H9 (cell line): Measurements from ENCODE around the gene POU2AF3. TPM values are rescaled to one million over a fixed set of nuclear protein-coding genes. Genes with fewer than 3 reads are reported as not detected.

ENCODE experiments used
- DNase-seq: peaks from one replicate; pipeline ENCODE4 v3.0.0-alpha.2; 2017
- H2AFZ ChIP-seq: one replicate; pipeline ENCODE4 v1.6.1; 2013; ENCODE audit warnings: mild to moderate bottlenecking, low read length, control low read depth, moderate library complexity
- H2AK5ac ChIP-seq: 2 replicates; pipeline ENCODE4 v1.6.1; 2013; ENCODE audit warnings: low read length, control low read depth, mixed read lengths; ENCODE audit not compliant: insufficient read length
- H2BK120ac ChIP-seq: one replicate; pipeline ENCODE4 v1.6.1; 2013; ENCODE audit warnings: low read depth, mild to moderate bottlenecking, low read length, control low read depth, inconsistent platforms; ENCODE audit not compliant: poor library complexity, severe bottlenecking
- H2BK12ac ChIP-seq: 2 replicates; pipeline ENCODE4 v1.6.1; 2013; ENCODE audit warnings: low read length, control low read depth, mixed read lengths, low read depth; ENCODE audit not compliant: insufficient read length
- H2BK15ac ChIP-seq: 2 replicates; pipeline ENCODE4 v1.6.1; 2013; ENCODE audit warnings: low read depth, low read length, control low read depth
- H2BK20ac ChIP-seq: one replicate; pipeline ENCODE4 v1.6.1; 2013; ENCODE audit warnings: low read depth, mild to moderate bottlenecking, low read length, control low read depth, inconsistent platforms; ENCODE audit not compliant: poor library complexity, severe bottlenecking
- H2BK5ac ChIP-seq: 2 replicates; pipeline ENCODE4 v1.6.1; 2013; ENCODE audit warnings: low read length, control low read depth, mixed read lengths; ENCODE audit not compliant: insufficient read length
- H3K14ac ChIP-seq: 2 replicates; pipeline ENCODE4 v1.6.1; 2013; ENCODE audit warnings: low read length, control low read depth; ENCODE audit not compliant: insufficient read depth
- H3K18ac ChIP-seq: 2 replicates; pipeline ENCODE4 v1.6.1; 2013; ENCODE audit warnings: low read depth, mild to moderate bottlenecking, mixed read lengths, low read length, control low read depth; ENCODE audit not compliant: insufficient read length
- H3K23ac ChIP-seq: 2 replicates; pipeline ENCODE4 v1.6.1; 2013; ENCODE audit warnings: low read length, control low read depth, mixed read lengths, low read depth; ENCODE audit not compliant: insufficient read length
- H3K23me2 ChIP-seq: 2 replicates; pipeline ENCODE4 v1.6.1; 2013; ENCODE audit warnings: low read depth, mild to moderate bottlenecking, mixed read lengths, low read length, control low read depth; ENCODE audit not compliant: insufficient read length, poor library complexity, severe bottlenecking
- H3K27ac ChIP-seq: 2 replicates; pipeline ENCODE4 v1.5.1; 2013; ENCODE audit warnings: low read length, control low read depth, mixed read lengths, low read depth; ENCODE audit not compliant: insufficient read length
- H3K27me3 ChIP-seq: 2 replicates; pipeline ENCODE4 v1.6.1; 2013; ENCODE audit warnings: low read length, control low read depth, inconsistent platforms; ENCODE audit not compliant: insufficient read depth
- H3K4ac ChIP-seq: 2 replicates; pipeline ENCODE4 v1.6.1; 2013; ENCODE audit warnings: low read depth, mild to moderate bottlenecking, control low read depth, inconsistent platforms, low read length, moderate library complexity
- H3K4me1 ChIP-seq: 2 replicates; pipeline ENCODE4 v1.6.1; 2013; ENCODE audit warnings: low read length, control low read depth, inconsistent platforms; ENCODE audit not compliant: insufficient read depth
- H3K4me2 ChIP-seq: 2 replicates; pipeline ENCODE4 v1.6.1; 2013; ENCODE audit warnings: low read length, control low read depth, mixed read lengths; ENCODE audit not compliant: insufficient read length, insufficient read depth
- H3K56ac ChIP-seq: 2 replicates; pipeline ENCODE4 v1.6.1; 2013; ENCODE audit warnings: low read depth, mild to moderate bottlenecking, mixed read lengths, low read length, control low read depth; ENCODE audit not compliant: insufficient read length
- H3K79me1 ChIP-seq: 2 replicates; pipeline ENCODE4 v1.6.1; 2013; ENCODE audit warnings: low read depth, mild to moderate bottlenecking, moderate library complexity, low read length, control low read depth, inconsistent platforms; ENCODE audit not compliant: insufficient read depth, poor library complexity, severe bottlenecking
- H3K79me2 ChIP-seq: 2 replicates; pipeline ENCODE4 v1.6.1; 2013; ENCODE audit warnings: low read length, control low read depth, inconsistent platforms; ENCODE audit not compliant: insufficient read depth
- H3K9ac ChIP-seq: 2 replicates; pipeline ENCODE4 v1.6.1; 2013; ENCODE audit warnings: low read length, control low read depth, mixed read lengths; ENCODE audit not compliant: insufficient read length; ENCODE audit errors: extremely low read depth
- H3K9me3 ChIP-seq: one replicate; pipeline ENCODE4 v1.6.1; 2013; ENCODE audit warnings: low read depth, low read length, inconsistent platforms; ENCODE audit not compliant: control insufficient read depth
- H3T11ph ChIP-seq: one replicate; pipeline ENCODE4 v1.6.1; 2013; ENCODE audit warnings: mild to moderate bottlenecking, low read length, control low read depth, inconsistent platforms
- H4K20me1 ChIP-seq: one replicate; pipeline ENCODE4 v1.6.1; 2013; ENCODE audit not compliant: control insufficient read depth, insufficient read length, insufficient read depth
- H4K5ac ChIP-seq: 2 replicates; pipeline ENCODE4 v1.6.1; 2013; ENCODE audit warnings: low read depth, mild to moderate bottlenecking, mixed read lengths, low read length, control low read depth; ENCODE audit not compliant: insufficient read length
- H4K8ac ChIP-seq: replicated peaks from 2 replicates; pipeline ENCODE4 v1.6.1; 2013; ENCODE audit warnings: low read length, control low read depth, mixed read lengths, low read depth; ENCODE audit not compliant: insufficient read length
- H4K91ac ChIP-seq: 2 replicates; pipeline ENCODE4 v1.6.1; 2013; ENCODE audit warnings: low read depth, mild to moderate bottlenecking, moderate library complexity, mixed read lengths, low read length, control low read depth; ENCODE audit not compliant: insufficient read length
- H3K27ac Mint-ChIP-seq, 3 experiments: 2 replicates in 2 of 3; 3 replicates in 1 of 3; pipeline ENCODE4 v1.8.0; 2020 to 2021; ENCODE audit warnings: mixed read lengths in 3 of 3, mild to moderate bottlenecking in 1 of 3, moderate library complexity in 1 of 3
- H3K27me3 Mint-ChIP-seq: 2 replicates; pipeline ENCODE4 v1.8.0; 2021; ENCODE audit warnings: low read depth, mild to moderate bottlenecking, moderate library complexity, mixed read lengths
- H3K36me3 Mint-ChIP-seq, 3 experiments: 2 replicates in 2 of 3; 3 replicates in 1 of 3; pipeline ENCODE4 v1.8.0; 2020 to 2021; ENCODE audit warnings: low read depth in 3 of 3, mixed read lengths in 3 of 3; ENCODE audit not compliant: insufficient read depth in 1 of 3
- H3K4me1 Mint-ChIP-seq, 2 experiments: 2 replicates each; pipeline ENCODE4 v1.8.0; 2020; ENCODE audit warnings: mixed read lengths in 2 of 2
- H3K4me3 Mint-ChIP-seq, 2 experiments: 2 replicates in 1 of 2; 3 replicates in 1 of 2; pipeline ENCODE4 v1.8.0; 2020 to 2021; ENCODE audit warnings: mild to moderate bottlenecking in 2 of 2, mixed read lengths in 2 of 2, moderate library complexity in 1 of 2
- H3K9me3 Mint-ChIP-seq, 2 experiments: 2 replicates in 1 of 2; 3 replicates in 1 of 2; pipeline ENCODE4 v1.8.0; 2020; ENCODE audit warnings: mild to moderate bottlenecking in 2 of 2, mixed read lengths in 2 of 2, moderate library complexity in 1 of 2
- WGBS: extraction: QIAGEN DNeasy Blood & Tissue Kit; methylation state at CpG from one replicate; pipeline ENCODE4 v1.1.7; 2013; ENCODE audit warnings: missing lambda C conversion rate, low lambda C conversion rate, mixed read lengths; ENCODE audit not compliant: insufficient read length; ENCODE audit errors: extremely low coverage; 5-methylcytosine and 5-hydroxymethylcytosine counted together
- total RNA-seq: library from RNA; stranded (reverse); gene quantifications from 2 replicates; pipeline ENCODE4 v1.2.1, GENCODE V29; 2021
- TF ChIP-seq, protein P1 (sequence below): fragments of 200-600 bp; sonication (generic); conservative IDR thresholded peaks from 3 replicates; pipeline ENCODE4 v1.8.0; 2021; ENCODE audit warnings: antibody characterized with exemption, mild to moderate bottlenecking

Gene POU2AF3
- total RNA-seq, 1 experiment from 2014 or later = 0.52 TPM

DNA sequence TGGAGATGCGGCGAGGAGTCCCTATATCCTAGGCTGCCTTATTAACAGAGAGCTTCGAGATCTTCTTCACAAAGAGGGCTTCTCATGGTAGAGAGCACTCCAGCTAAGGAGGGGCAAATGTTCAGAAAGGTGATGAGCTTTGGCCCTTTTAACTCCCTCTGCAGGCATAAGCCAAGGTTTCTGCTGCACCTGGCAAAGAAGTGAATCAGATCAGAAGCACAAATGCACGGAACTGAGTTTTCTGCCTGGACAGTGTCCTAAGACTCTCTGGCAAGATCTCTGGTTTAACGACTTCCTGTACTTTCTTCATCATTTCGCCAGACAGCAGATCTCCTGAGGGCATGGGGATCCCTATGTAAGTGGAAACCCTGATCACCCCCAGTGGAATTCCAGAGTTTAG, 37.2 kb downstream of the POU2AF3 start:
- no peaks in the 10 kb centered on the region for H3K23me2 ChIP-seq
- no peak overlapping the region for H2BK20ac ChIP-seq
- H4K5ac ChIP-seq = no peak overlapping the region
- no peak overlapping the region for H3K14ac ChIP-seq
- H3K4ac ChIP-seq = no peak overlapping the region
- Mint-ChIP-seq H3K27ac (no peak overlapping the region), H3K4me1 (peaks cover 22 to 24% of the 10 kb centered on the region in 2 experiments), H3K36me3 (peaks cover 0 to 13% (median 9%) of the 10 kb centered on the region in 3 experiments; a peak in 6 of 7 replicates), H3K27me3 (no peaks in the 10 kb centered on the region; the same call in 1 of the 2 replicates), H3K9me3 (peaks cover 9% of the 10 kb centered on the region in 2 experiments), H3K4me3 (no peak overlapping the region)
- no peak overlapping the region for H3K18ac ChIP-seq
- TF ChIP-seq, protein P1, sequence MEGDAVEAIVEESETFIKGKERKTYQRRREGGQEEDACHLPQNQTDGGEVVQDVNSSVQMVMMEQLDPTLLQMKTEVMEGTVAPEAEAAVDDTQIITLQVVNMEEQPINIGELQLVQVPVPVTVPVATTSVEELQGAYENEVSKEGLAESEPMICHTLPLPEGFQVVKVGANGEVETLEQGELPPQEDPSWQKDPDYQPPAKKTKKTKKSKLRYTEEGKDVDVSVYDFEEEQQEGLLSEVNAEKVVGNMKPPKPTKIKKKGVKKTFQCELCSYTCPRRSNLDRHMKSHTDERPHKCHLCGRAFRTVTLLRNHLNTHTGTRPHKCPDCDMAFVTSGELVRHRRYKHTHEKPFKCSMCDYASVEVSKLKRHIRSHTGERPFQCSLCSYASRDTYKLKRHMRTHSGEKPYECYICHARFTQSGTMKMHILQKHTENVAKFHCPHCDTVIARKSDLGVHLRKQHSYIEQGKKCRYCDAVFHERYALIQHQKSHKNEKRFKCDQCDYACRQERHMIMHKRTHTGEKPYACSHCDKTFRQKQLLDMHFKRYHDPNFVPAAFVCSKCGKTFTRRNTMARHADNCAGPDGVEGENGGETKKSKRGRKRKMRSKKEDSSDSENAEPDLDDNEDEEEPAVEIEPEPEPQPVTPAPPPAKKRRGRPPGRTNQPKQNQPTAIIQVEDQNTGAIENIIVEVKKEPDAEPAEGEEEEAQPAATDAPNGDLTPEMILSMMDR = no peak
- no peaks in the 10 kb centered on the region for H4K20me1 ChIP-seq
- no peak for DNase-seq
- no peak overlapping the region for H3K27ac ChIP-seq
- no peak overlapping the region for H3K9ac ChIP-seq
- no peak overlapping the region for H2BK120ac ChIP-seq
- H3K4me1 ChIP-seq = peaks cover 7% of the 10 kb centered on the region; the same call in 1 of the 2 replicates
- H2BK15ac ChIP-seq = no peak overlapping the region
- no peak overlapping the region for H3K23ac ChIP-seq
- no peaks in the 10 kb centered on the region for H3K9me3 ChIP-seq
- no peak overlapping the region for H4K8ac ChIP-seq
- H2AFZ ChIP-seq = no peak overlapping the region
- H3K56ac ChIP-seq = no peak overlapping the region
- H2BK5ac ChIP-seq = no peak overlapping the region
- no peaks in the 10 kb centered on the region for H3K79me2 ChIP-seq
- no peak overlapping the region for H4K91ac ChIP-seq
- no peaks in the 10 kb centered on the region for H3K27me3 ChIP-seq
- no peak overlapping the region for H2BK12ac ChIP-seq
- no peak overlapping the region for H3T11ph ChIP-seq
- no peak overlapping the region for H2AK5ac ChIP-seq
- WGBS = no CpG with 5 or more reads among the region's 6 CpGs
- H3K79me1 ChIP-seq = no peaks in the 10 kb centered on the region
- H3K4me2 ChIP-seq = no peak overlapping the region
